Fibroblast of mammary gland (primary cell): Measurements from ENCODE around the gene PF4V1.

ENCODE experiments used
- DNase-seq: peaks from one replicate; pipeline ENCODE4 v3.0.0-alpha.2; 2010; ENCODE audit warnings: low read depth
- H3K4me3 ChIP-seq: 2 replicates; pipeline ENCODE4 v1.5.1; 2011; ENCODE audit warnings: low read depth, mild to moderate bottlenecking, low read length, moderate library complexity; ENCODE audit not compliant: control insufficient read depth
- CTCF ChIP-seq: conservative IDR thresholded peaks from 2 replicates; pipeline ENCODE4 v1.5.1; 2011; ENCODE audit warnings: low read depth, low read length, inconsistent platforms; ENCODE audit not compliant: control insufficient read depth, insufficient read depth

Gene PF4V1

GRCh38 chr4:73867783-73868182 is 14.7 kb downstream of the PF4V1 start:
- no peak for TF ChIP-seq CTCF
- DNase-seq = no peak
- H3K4me3 ChIP-seq = no peak overlapping the region

- H3K4me3 ChIP-seq = peak overlapping the region; percentile 64
- no peak for DNase-seq
- TF ChIP-seq CTCF = no peak
These were observed 15.4 kb downstream of the PF4V1 start for GRCh38 chr4:73868206-73869129.

- no peak for TF ChIP-seq CTCF
- H3K4me3 ChIP-seq = peak within 1 kb of the TSS; percentile 64
- DNase-seq = no peak
These were observed 16.3 kb downstream of the PF4V1 start, which contains the start of gene CXCL1 for GRCh38 chr4:73869130-73870055. TSS of gene CXCL1 (plus strand) at chr4:73869393. CDS start at chr4:73869471, 78 bp downstream.

- TF ChIP-seq CTCF = no peak
- H3K4me3 ChIP-seq = peak overlapping the region; percentile 64
- peak; percentile 48 for DNase-seq
These were observed 17.2 kb downstream of the PF4V1 start for GRCh38 chr4:73870260-73870659.

- no peak for TF ChIP-seq CTCF
- H3K4me3 ChIP-seq = peak overlapping the region; percentile 64
- DNase-seq = peak; percentile 69
These were observed 17.7 kb downstream of the PF4V1 start for GRCh38 chr4:73870768-73871167.

- DNase-seq = no peak
- H3K4me3 ChIP-seq = no peak overlapping the region
- no peak for TF ChIP-seq CTCF
These were observed 18.6 kb downstream of the PF4V1 start for GRCh38 chr4:73871511-73872310.
